ENCODE data around the gene PRPSAP1.

Gene PRPSAP1

GRCh38 chr17:76354317-76354729 is 607 bp upstream of the PRPSAP1 start:
- peak; percentile 64; the same call in 1 of the 2 replicates for TF ChIP-seq ZBTB7A (IDR thresholded peaks at IDR 0.05; ENCODE audit: low read depth)
- TF ChIP-seq USF1 (IDR thresholded peaks at IDR 0.05) = no peak

- TF ChIP-seq YY1 (IDR thresholded peaks at IDR 0.05; ENCODE audit: low read depth) = no peak
- no peak for TF ChIP-seq REST (IDR thresholded peaks at IDR 0.05; ENCODE audit: low read depth)
- no peak for TF ChIP-seq EP300 (IDR thresholded peaks at IDR 0.05; ENCODE audit: borderline replicate concordance)
- TF ChIP-seq USF1 (IDR thresholded peaks at IDR 0.05) = no peak
- TF ChIP-seq CEBPB (IDR thresholded peaks at IDR 0.05) = no peak
- TF ChIP-seq ZBTB7A (IDR thresholded peaks at IDR 0.05; ENCODE audit: low read depth) = peak; percentile 76; the same call in 1 of the 2 replicates
- TF ChIP-seq TAF1 (IDR thresholded peaks at IDR 0.05; ENCODE audit: low read depth) = no peak
- TF ChIP-seq TCF12 (IDR thresholded peaks at IDR 0.05; ENCODE audit: low read depth) = no peak
- TF ChIP-seq TEAD4 (IDR thresholded peaks at IDR 0.05) = no peak
- TF ChIP-seq FOXM1 (IDR thresholded peaks at IDR 0.05; ENCODE audit: borderline replicate concordance, low read depth) = no peak
- TF ChIP-seq RAD21 (IDR thresholded peaks at IDR 0.05; ENCODE audit: low read depth) = no peak
- peak; percentile 41; the same call in 1 of the 2 replicates for TF ChIP-seq MAX (IDR thresholded peaks at IDR 0.05)
Measured at GRCh38 chr17:76353004-76353598, 615 bp downstream of the PRPSAP1 start.

GRCh38 chr17:76351526-76352071 is 2.1 kb downstream of the PRPSAP1 start:
- TF ChIP-seq NFIC (IDR thresholded peaks at IDR 0.05) (no peak), EP300 (IDR thresholded peaks at IDR 0.05; ENCODE audit: borderline replicate concordance) (no peak), USF1 (IDR thresholded peaks at IDR 0.05) (no peak), CEBPB (IDR thresholded peaks at IDR 0.05) (no peak), MAX (IDR thresholded peaks at IDR 0.05) (no peak), REST (IDR thresholded peaks at IDR 0.05; ENCODE audit: low read depth) (no peak), FOXM1 (IDR thresholded peaks at IDR 0.05; ENCODE audit: borderline replicate concordance, low read depth) (no peak), RAD21 (IDR thresholded peaks at IDR 0.05; ENCODE audit: low read depth) (no peak), TAF1 (IDR thresholded peaks at IDR 0.05; ENCODE audit: low read depth) (no peak), ZBTB7A (IDR thresholded peaks at IDR 0.05; ENCODE audit: low read depth) (no peak), YY1 (IDR thresholded peaks at IDR 0.05; ENCODE audit: low read depth) (no peak)

- no peak for TF ChIP-seq MAX (IDR thresholded peaks at IDR 0.05)
- TF ChIP-seq ZBTB7A (IDR thresholded peaks at IDR 0.05; ENCODE audit: low read depth) = no peak
- TF ChIP-seq EGR1 (IDR thresholded peaks at IDR 0.05) = no peak
- TF ChIP-seq CEBPB (IDR thresholded peaks at IDR 0.05) = no peak
- TF ChIP-seq NFIC (IDR thresholded peaks at IDR 0.05) = no peak
Measured at GRCh38 chr17:76350463-76350862, 3.3 kb downstream of the PRPSAP1 start.

- TF ChIP-seq REST (IDR thresholded peaks at IDR 0.05; ENCODE audit: low read depth) = no peak
- TF ChIP-seq EP300 (IDR thresholded peaks at IDR 0.05; ENCODE audit: borderline replicate concordance) = no peak
- no peak for TF ChIP-seq USF1 (IDR thresholded peaks at IDR 0.05)
- TF ChIP-seq TCF12 (IDR thresholded peaks at IDR 0.05; ENCODE audit: low read depth) = no peak
- no peak for TF ChIP-seq TEAD4 (IDR thresholded peaks at IDR 0.05)
- no peak for TF ChIP-seq CREB1 (IDR thresholded peaks at IDR 0.05; ENCODE audit: low read depth)
- TF ChIP-seq FOXM1 (IDR thresholded peaks at IDR 0.05; ENCODE audit: borderline replicate concordance, low read depth) = no peak
- TF ChIP-seq NFIC (IDR thresholded peaks at IDR 0.05) = no peak
- TF ChIP-seq EGR1 (IDR thresholded peaks at IDR 0.05) = no peak
- TF ChIP-seq CEBPB (IDR thresholded peaks at IDR 0.05) = no peak
- TF ChIP-seq YY1 (IDR thresholded peaks at IDR 0.05; ENCODE audit: low read depth) = no peak
- TF ChIP-seq RAD21 (IDR thresholded peaks at IDR 0.05; ENCODE audit: low read depth) = no peak
- TF ChIP-seq TAF1 (IDR thresholded peaks at IDR 0.05; ENCODE audit: low read depth) = no peak
- no peak for TF ChIP-seq MAX (IDR thresholded peaks at IDR 0.05)
- no peak for TF ChIP-seq ZBTB7A (IDR thresholded peaks at IDR 0.05; ENCODE audit: low read depth)
Measured at GRCh38 chr17:76345377-76345974, 8.2 kb downstream of the PRPSAP1 start.
